Ecto neural progenitor cell (in vitro differentiated cells): Measurements from ENCODE around the gene USF2.
"Not testable (repeated sequence)": the region's sequence is repeated elsewhere in the genome, so short reads cannot be mapped to it uniquely, and the experiment has no call there.

Source experiments
- DNase-seq: peaks from one replicate; pipeline ENCODE4 v3.0.0-alpha.2; 2018; ENCODE audit warnings: low spot score

Gene USF2

GRCh38 chr19:35284153-35285094 is 15.7 kb downstream of the USF2 start:
- no peak for DNase-seq

- DNase-seq = no peak
Observed at GRCh38 chr19:35285095-35285449, 16.3 kb downstream of the USF2 start.

GRCh38 chr19:35285465-35285864 is 16.7 kb downstream of the USF2 start:
- DNase-seq = not testable (repeated sequence)

GRCh38 chr19:35286101-35286500 is 17.3 kb downstream of the USF2 start:
- DNase-seq = not testable (repeated sequence)

GRCh38 chr19:35287713-35288112 is 19.0 kb downstream of the USF2 start:
- DNase-seq = no peak

- DNase-seq = no peak
Observed at GRCh38 chr19:35288331-35288730, 19.6 kb downstream of the USF2 start.

GRCh38 chr19:35288906-35289305 is 20.1 kb downstream of the USF2 start:
- DNase-seq = no peak

- DNase-seq = no peak
Observed at GRCh38 chr19:35290381-35291127, 21.8 kb downstream of the USF2 start.

GRCh38 chr19:35291259-35291658 is 22.5 kb downstream of the USF2 start:
- DNase-seq = no peak

- DNase-seq = no peak
Observed at GRCh38 chr19:35291916-35292315, 23.2 kb downstream of the USF2 start, which contains the start of gene MAG. Gene MAG (plus strand): TSS chr19:35292161. CDS start chr19:35295409, 3,248 bp downstream.

- DNase-seq = no peak
Observed at GRCh38 chr19:35292421-35293362, 23.9 kb downstream of the USF2 start.

- DNase-seq = no peak
Observed at GRCh38 chr19:35293363-35293739, 24.6 kb downstream of the USF2 start.

GRCh38 chr19:35293808-35294207 is 25.0 kb downstream of the USF2 start:
- DNase-seq = no peak

GRCh38 chr19:35294328-35294727 is 25.6 kb downstream of the USF2 start:
- no peak for DNase-seq

GRCh38 chr19:35294859-35295791 is 26.4 kb downstream of the USF2 start:
- DNase-seq = no peak

- no peak for DNase-seq
Observed at GRCh38 chr19:35295792-35296462, 27.2 kb downstream of the USF2 start.

- no peak for DNase-seq
Observed at GRCh38 chr19:35296644-35297514, 28.1 kb downstream of the USF2 start.

- DNase-seq = no peak
Observed at GRCh38 chr19:35297515-35297848, 28.7 kb downstream of the USF2 start.

- DNase-seq = no peak
Observed at GRCh38 chr19:35297922-35298321, 29.2 kb downstream of the USF2 start.
